HepG2 (cell line): ENCODE data around the gene PRTN3. TPM values are rescaled to one million over a fixed set of nuclear protein-coding genes. Genes with fewer than 3 reads are reported as not detected.

ENCODE experiments used
- FOSL2 ChIP-seq: sonication (generic); formaldehyde crosslinking; IDR thresholded peaks from 2 replicates; pipeline ENCODE4 v1.4.0; 2020; ENCODE audit warnings: missing genetic modification reagents
- HDAC1 ChIP-seq: sonication (generic); formaldehyde crosslinking; IDR thresholded peaks from 2 replicates; pipeline ENCODE4 v1.5.1; 2020; ENCODE audit warnings: mild to moderate bottlenecking, missing genetic modification reagents
- HDAC2 ChIP-seq: sonication (generic); formaldehyde crosslinking; IDR thresholded peaks from 2 replicates; pipeline ENCODE4 v1.4.0; 2020; ENCODE audit warnings: missing genetic modification reagents
- HNF4A ChIP-seq: sonication (generic); formaldehyde crosslinking; IDR thresholded peaks from 2 replicates; pipeline ENCODE4 v1.4.0; 2020; ENCODE audit warnings: missing genetic modification reagents
- HNRNPUL1 ChIP-seq: fragments of 200-400 bp; formaldehyde crosslinking; IDR thresholded peaks from 2 replicates; pipeline ENCODE4 v1.6.1; 2017; ENCODE audit warnings: low read depth, mild to moderate bottlenecking, low read length, moderate library complexity
- IRX3 ChIP-seq: sonication (generic); formaldehyde crosslinking; IDR thresholded peaks from 2 replicates; pipeline ENCODE4 v1.8.1; 2023; ENCODE audit warnings: mild to moderate bottlenecking, low read depth, missing genetic modification reagents, borderline replicate concordance
- JARID2 ChIP-seq: sonication (generic); formaldehyde crosslinking; IDR thresholded peaks from 2 replicates; pipeline ENCODE4 v1.8.1; 2023; ENCODE audit warnings: missing genetic modification reagents, inconsistent platforms; ENCODE audit not compliant: insufficient replicate concordance
- KMT2A ChIP-seq: sonication (generic); formaldehyde crosslinking; IDR thresholded peaks from 2 replicates; pipeline ENCODE4 v1.4.0; 2020; ENCODE audit warnings: missing genetic modification reagents
- NFIC ChIP-seq: IDR thresholded peaks from 2 replicates; pipeline ENCODE4 v1.6.1; 2012; ENCODE audit warnings: mild to moderate bottlenecking, low read length, inconsistent platforms
- REPIN1 ChIP-seq: sonication (generic); formaldehyde crosslinking; IDR thresholded peaks from 2 replicates; pipeline ENCODE4 v1.8.0; 2022; ENCODE audit warnings: missing genetic modification reagents, low read depth, mild to moderate bottlenecking, borderline replicate concordance
- RFXAP ChIP-seq: sonication (generic); formaldehyde crosslinking; IDR thresholded peaks from 2 replicates; pipeline ENCODE4 v1.4.0; 2020; ENCODE audit warnings: missing genetic modification reagents, borderline replicate concordance
- SMC3 ChIP-seq: IDR thresholded peaks from 2 replicates; pipeline ENCODE4 v1.6.1; 2011; ENCODE audit warnings: low read length, improper control_type of control experiment
- SRSF4 ChIP-seq: fragments of 200-400 bp; formaldehyde crosslinking; IDR thresholded peaks from one replicate; pipeline ENCODE4 v1.6.1; 2018; ENCODE audit warnings: mild to moderate bottlenecking, low read depth, low read length, moderate library complexity; ENCODE audit not compliant: poor library complexity, severe bottlenecking
- SRSF9 ChIP-seq: fragments of 200-400 bp; formaldehyde crosslinking; IDR thresholded peaks from 2 replicates; pipeline ENCODE4 v1.6.1; 2018; ENCODE audit warnings: borderline replicate concordance, mild to moderate bottlenecking, low read depth, low read length; ENCODE audit not compliant: insufficient read depth, poor library complexity, severe bottlenecking
- SUZ12 ChIP-seq: fragments of 150-350 bp; IDR thresholded peaks from 2 replicates; pipeline ENCODE4 v1.6.1; 2014; ENCODE audit warnings: low read depth, low read length
- U2AF2 ChIP-seq: fragments of 200-400 bp; formaldehyde crosslinking; IDR thresholded peaks from 2 replicates; pipeline ENCODE4 v1.6.1; 2017; ENCODE audit warnings: low read depth, mild to moderate bottlenecking, low read length
- ZNF343 ChIP-seq: sonication (generic); formaldehyde crosslinking; IDR thresholded peaks from 2 replicates; pipeline ENCODE4 v1.4.0; 2020; ENCODE audit warnings: mild to moderate bottlenecking, missing genetic modification reagents
- ZNF543 ChIP-seq: sonication (generic); formaldehyde crosslinking; IDR thresholded peaks from 2 replicates; pipeline ENCODE4 v1.4.0; 2020; ENCODE audit warnings: mild to moderate bottlenecking, missing genetic modification reagents
- ZNF562 ChIP-seq: sonication (generic); formaldehyde crosslinking; IDR thresholded peaks from 2 replicates; pipeline ENCODE4 v1.8.0; 2022; ENCODE audit warnings: missing genetic modification reagents, borderline replicate concordance
- ZNF709 ChIP-seq: sonication (generic); formaldehyde crosslinking; IDR thresholded peaks from 2 replicates; pipeline ENCODE4 v1.5.0; 2020; ENCODE audit warnings: mild to moderate bottlenecking, missing genetic modification reagents
- ZNF772 ChIP-seq: sonication (generic); formaldehyde crosslinking; IDR thresholded peaks from 2 replicates; pipeline ENCODE4 v1.5.0; 2020; ENCODE audit warnings: mild to moderate bottlenecking, missing genetic modification reagents
- polyA plus RNA-seq, 8 experiments: library from polyadenylated mRNA; depleted of rRNA in 3 of 8; stranded (reverse) in 7 of 8; unstranded in 1 of 8; fragments of >200 nt; fragmentation: Illumina TruSeq in 4 of 8; extraction: Trizol in 4 of 8; gene quantifications; 2 replicates each; pipeline versions ENCODE4 v1.2.1 to v1.2.3, GENCODE V29; 2011 to 2016; ENCODE audit warnings: low read depth in 4 of 8, missing spikeins in 1 of 8, mixed read lengths in 1 of 8; ENCODE audit not compliant: insufficient read depth in 1 of 8
- total RNA-seq, 5 experiments: library from RNA; depleted of rRNA; stranded (reverse); fragments of >200 nt; fragmentation: Illumina TruSeq; extraction: Trizol; gene quantifications; 2 replicates each; pipeline ENCODE4 v1.2.3, GENCODE V29; 2016; ENCODE audit warnings: low read depth in 1 of 5
- TF ChIP-seq, protein P1 (sequence below): sonication (generic); formaldehyde crosslinking; IDR thresholded peaks from 2 replicates; pipeline ENCODE4 v1.4.0; 2020; ENCODE audit warnings: missing genetic modification reagents
- TF ChIP-seq, protein P2 (sequence below): sonication (generic); formaldehyde crosslinking; IDR thresholded peaks from 2 replicates; pipeline ENCODE4 v1.5.1; 2020; ENCODE audit warnings: mild to moderate bottlenecking, moderate library complexity, missing genetic modification reagents
- TF ChIP-seq, protein P3 (sequence below): IDR thresholded peaks from 2 replicates; pipeline ENCODE4 v1.6.1; 2016; ENCODE audit warnings: low read depth, control low read depth
- TF ChIP-seq, protein P4 (sequence below): sonication (generic); IDR thresholded peaks from 2 replicates; pipeline ENCODE4 v1.6.1; 2016; ENCODE audit warnings: low read depth, borderline replicate concordance

Gene PRTN3
- total and polyA plus RNA-seq, 2 of the 13 experiments (the other 11 are each of a cell fraction or from before 2014, with no cell fraction given): not detected

DNA sequence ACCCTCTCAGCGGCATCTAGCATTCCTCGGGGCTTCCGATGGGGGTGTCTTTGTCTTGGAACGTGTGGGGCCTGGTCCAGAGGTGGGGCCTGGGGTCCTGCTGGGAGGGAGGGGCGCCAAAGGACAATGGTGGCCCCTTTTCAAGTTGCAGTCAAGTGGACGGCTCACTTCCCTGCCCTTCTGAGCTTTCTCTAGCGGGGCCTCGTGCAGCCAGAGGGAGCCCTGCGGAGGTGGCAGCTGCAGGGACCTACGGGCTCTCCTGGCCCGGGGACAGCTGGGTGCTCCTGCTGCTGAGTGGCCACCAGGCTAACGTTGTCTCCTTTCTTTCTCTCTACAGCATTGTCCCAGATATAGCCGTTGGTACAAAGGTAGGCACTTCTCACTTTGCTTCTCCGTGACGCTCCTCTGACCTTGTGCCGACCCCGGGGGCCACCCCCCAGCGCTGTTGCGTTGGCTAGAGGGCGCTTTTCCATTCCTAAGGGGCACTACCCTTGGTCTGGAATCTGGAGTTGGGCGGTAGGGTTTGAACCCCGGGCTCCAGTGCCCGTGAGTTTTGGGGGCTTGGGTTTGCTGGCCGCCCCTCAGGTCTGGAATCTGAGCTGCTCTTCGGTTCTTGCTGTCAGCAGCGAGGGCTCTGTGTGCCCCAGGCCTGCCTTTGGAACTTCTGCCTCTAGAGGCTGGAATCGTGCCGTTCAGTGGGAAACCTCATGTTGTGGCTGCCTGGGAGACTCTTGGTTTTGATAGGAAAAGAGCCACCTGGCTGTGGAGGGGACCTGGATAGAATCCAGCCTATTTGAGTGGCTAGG is 41.5 kb upstream of the PRTN3 start (continued):
- no peak for TF ChIP-seq ZNF343 (CRISPR knock-in tag)
- 0 out of 2 replicates have a peak, but pooled peaks have one; percentile 47 for TF ChIP-seq HDAC2 (CRISPR knock-in tag)
- TF ChIP-seq HNF4A: peak; percentile 33; the same call in 1 of the 2 replicates
- 0 out of 2 replicates have a peak, but pooled peaks have one; percentile 24 for TF ChIP-seq HDAC1 (CRISPR knock-in tag)
- TF ChIP-seq ZNF543: 0 out of 2 replicates have a peak, but pooled peaks have one; percentile 8
- TF ChIP-seq JARID2 (CRISPR knock-in tag): no peak
- no peak for TF ChIP-seq SRSF4
- no peak for TF ChIP-seq SRSF9
- TF ChIP-seq IRX3 (CRISPR knock-in tag): no peak
- TF ChIP-seq, protein P1, sequence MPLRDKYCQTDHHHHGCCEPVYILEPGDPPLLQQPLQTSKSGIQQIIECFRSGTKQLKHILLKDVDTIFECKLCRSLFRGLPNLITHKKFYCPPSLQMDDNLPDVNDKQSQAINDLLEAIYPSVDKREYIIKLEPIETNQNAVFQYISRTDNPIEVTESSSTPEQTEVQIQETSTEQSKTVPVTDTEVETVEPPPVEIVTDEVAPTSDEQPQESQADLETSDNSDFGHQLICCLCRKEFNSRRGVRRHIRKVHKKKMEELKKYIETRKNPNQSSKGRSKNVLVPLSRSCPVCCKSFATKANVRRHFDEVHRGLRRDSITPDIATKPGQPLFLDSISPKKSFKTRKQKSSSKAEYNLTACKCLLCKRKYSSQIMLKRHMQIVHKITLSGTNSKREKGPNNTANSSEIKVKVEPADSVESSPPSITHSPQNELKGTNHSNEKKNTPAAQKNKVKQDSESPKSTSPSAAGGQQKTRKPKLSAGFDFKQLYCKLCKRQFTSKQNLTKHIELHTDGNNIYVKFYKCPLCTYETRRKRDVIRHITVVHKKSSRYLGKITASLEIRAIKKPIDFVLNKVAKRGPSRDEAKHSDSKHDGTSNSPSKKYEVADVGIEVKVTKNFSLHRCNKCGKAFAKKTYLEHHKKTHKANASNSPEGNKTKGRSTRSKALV: no peak
- TF ChIP-seq REPIN1 (CRISPR knock-in tag): no peak
- TF ChIP-seq U2AF2: no peak
- no peak for TF ChIP-seq NFIC
- TF ChIP-seq KMT2A (CRISPR knock-in tag): no peak
- no peak for TF ChIP-seq RFXAP (CRISPR knock-in tag)
- TF ChIP-seq, protein P2, sequence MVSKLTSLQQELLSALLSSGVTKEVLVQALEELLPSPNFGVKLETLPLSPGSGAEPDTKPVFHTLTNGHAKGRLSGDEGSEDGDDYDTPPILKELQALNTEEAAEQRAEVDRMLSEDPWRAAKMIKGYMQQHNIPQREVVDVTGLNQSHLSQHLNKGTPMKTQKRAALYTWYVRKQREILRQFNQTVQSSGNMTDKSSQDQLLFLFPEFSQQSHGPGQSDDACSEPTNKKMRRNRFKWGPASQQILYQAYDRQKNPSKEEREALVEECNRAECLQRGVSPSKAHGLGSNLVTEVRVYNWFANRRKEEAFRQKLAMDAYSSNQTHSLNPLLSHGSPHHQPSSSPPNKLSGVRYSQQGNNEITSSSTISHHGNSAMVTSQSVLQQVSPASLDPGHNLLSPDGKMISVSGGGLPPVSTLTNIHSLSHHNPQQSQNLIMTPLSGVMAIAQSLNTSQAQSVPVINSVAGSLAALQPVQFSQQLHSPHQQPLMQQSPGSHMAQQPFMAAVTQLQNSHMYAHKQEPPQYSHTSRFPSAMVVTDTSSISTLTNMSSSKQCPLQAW (CRISPR knock-in tag): no peak
- no peak for TF ChIP-seq ZNF562 (CRISPR knock-in tag)
- no peak for TF ChIP-seq ZNF772
- TF ChIP-seq ZNF709 (CRISPR knock-in tag): no peak
- TF ChIP-seq SMC3: 0 out of 2 replicates have a peak, but pooled peaks have one; percentile 9
- TF ChIP-seq, protein P3, sequence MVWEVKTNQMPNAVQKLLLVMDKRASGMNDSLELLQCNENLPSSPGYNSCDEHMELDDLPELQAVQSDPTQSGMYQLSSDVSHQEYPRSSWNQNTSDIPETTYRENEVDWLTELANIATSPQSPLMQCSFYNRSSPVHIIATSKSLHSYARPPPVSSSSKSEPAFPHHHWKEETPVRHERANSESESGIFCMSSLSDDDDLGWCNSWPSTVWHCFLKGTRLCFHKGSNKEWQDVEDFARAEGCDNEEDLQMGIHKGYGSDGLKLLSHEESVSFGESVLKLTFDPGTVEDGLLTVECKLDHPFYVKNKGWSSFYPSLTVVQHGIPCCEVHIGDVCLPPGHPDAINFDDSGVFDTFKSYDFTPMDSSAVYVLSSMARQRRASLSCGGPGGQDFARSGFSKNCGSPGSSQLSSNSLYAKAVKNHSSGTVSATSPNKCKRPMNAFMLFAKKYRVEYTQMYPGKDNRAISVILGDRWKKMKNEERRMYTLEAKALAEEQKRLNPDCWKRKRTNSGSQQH: no peak
- TF ChIP-seq, protein P4, sequence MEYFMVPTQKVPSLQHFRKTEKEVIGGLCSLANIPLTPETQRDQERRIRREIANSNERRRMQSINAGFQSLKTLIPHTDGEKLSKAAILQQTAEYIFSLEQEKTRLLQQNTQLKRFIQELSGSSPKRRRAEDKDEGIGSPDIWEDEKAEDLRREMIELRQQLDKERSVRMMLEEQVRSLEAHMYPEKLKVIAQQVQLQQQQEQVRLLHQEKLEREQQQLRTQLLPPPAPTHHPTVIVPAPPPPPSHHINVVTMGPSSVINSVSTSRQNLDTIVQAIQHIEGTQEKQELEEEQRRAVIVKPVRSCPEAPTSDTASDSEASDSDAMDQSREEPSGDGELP: no peak
- no peak for TF ChIP-seq SUZ12
- TF ChIP-seq FOSL2 (CRISPR knock-in tag): no peak
- TF ChIP-seq HNRNPUL1: no peak
